Activated CD8-positive, alpha-beta memory T cell treated with anti-CD3 and anti-CD28 coated beads, Interleukin-2, amount 10 ng/mL, durations not matched to agents 7 days and 5 days (primary cell): ENCODE data around the gene CASP8. TPM values are rescaled to one million over a fixed set of nuclear protein-coding genes. Genes with fewer than 3 reads are reported as not detected.

ENCODE experiments used
- ATAC-seq: fragments of 150-1000 bp; cut with Tn5 transposase; one replicate; pipeline ENCODE4 v1.10.0; 2021; ENCODE audit warnings: moderate library complexity
- CTCF ChIA-PET: fragments of 350-600 bp; sonication (Branson Sonifier 250); formaldehyde crosslinking; loops from one replicate; lab custom pipeline; 2021; ENCODE audit warnings: antibody characterized with exemption; lab: Charles Lee
- DNase-seq: peaks from one replicate; pipeline ENCODE4 v3.0.0-alpha.2; 2020
- H3K27ac Mint-ChIP-seq: one replicate; pipeline ENCODE4 v1.8.0; 2021; ENCODE audit warnings: mild to moderate bottlenecking, mixed read lengths
- H3K27me3 Mint-ChIP-seq: one replicate; pipeline ENCODE4 v1.8.0; 2021; ENCODE audit warnings: mixed read lengths
- H3K36me3 Mint-ChIP-seq: one replicate; pipeline ENCODE4 v1.8.0; 2021; ENCODE audit warnings: mild to moderate bottlenecking, mixed read lengths
- H3K4me1 Mint-ChIP-seq: one replicate; pipeline ENCODE4 v1.8.0; 2021; ENCODE audit warnings: mixed read lengths
- H3K4me3 Mint-ChIP-seq: one replicate; pipeline ENCODE4 v1.8.0; 2021; ENCODE audit warnings: mild to moderate bottlenecking, moderate library complexity, mixed read lengths
- H3K9me3 Mint-ChIP-seq: one replicate; pipeline ENCODE4 v1.8.0; 2022; ENCODE audit warnings: low read depth, mixed read lengths
- total RNA-seq, 2 experiments: library from RNA; stranded (reverse); gene quantifications; one replicate each; pipeline ENCODE4 v1.2.3, GENCODE V29; 2021

Gene CASP8
- 10 to 100 TPM; 77.3 to 90.0 TPM for total RNA-seq

- ATAC-seq (peak; percentile 54), DNase-seq (peak; percentile 87)
- Mint-ChIP-seq H3K27me3 (no peaks in the 10 kb centered on the region), H3K27ac (peak within 1 kb of the TSS; percentile 98), H3K4me1 (peaks cover 70% of the 10 kb centered on the region), H3K4me3 (peak within 1 kb of the TSS; percentile 94), H3K9me3 (no peaks in the 10 kb centered on the region), H3K36me3 (peaks cover 36% of the 10 kb centered on the region)
- CTCF ChIA-PET: interaction anchor here (0.8 to 5.5 kb wide), 13 partner anchors 11 to 191 kb away, joined by 3 to 70 read pairs (median 6); partner anchors contain the start of genes CASP10, CFLAR, FLACC1 and STRADB
Measured at GRCh38 chr2:201260302-201260800, at the start of gene CASP8. Gene CASP8 (plus strand): TSS chr2:201260536. CDS start chr2:201266487, 5,951 bp downstream.

- no peaks in the 10 kb centered on the region for H3K9me3 Mint-ChIP-seq
- CTCF ChIA-PET: interaction anchor here (0.9 to 3.1 kb wide), 3 partner anchors 12 to 16 kb away, joined by 3 to 10 read pairs (median 3); no protein-coding TSS in a partner anchor
Measured at GRCh38 chr2:201215963-201216362, 44.4 kb upstream of the CASP8 start.

GRCh38 chr2:201216918-201217317 is 43.4 kb upstream of the CASP8 start:
- no peaks in the 10 kb centered on the region for H3K27me3 Mint-ChIP-seq
- H3K27ac Mint-ChIP-seq: no peak overlapping the region
- DNase-seq (no peak), ATAC-seq (no peak)
- CTCF ChIA-PET: no interaction called here
- no peak overlapping the region for H3K4me3 Mint-ChIP-seq
- no peaks in the 10 kb centered on the region for H3K9me3 Mint-ChIP-seq
- peaks cover 33% of the 10 kb centered on the region for H3K36me3 Mint-ChIP-seq
- peaks cover 15% of the 10 kb centered on the region for H3K4me1 Mint-ChIP-seq

More at GRCh38 chr2:201215963-201216362, 44.4 kb upstream of the CASP8 start:
- Mint-ChIP-seq H3K36me3 (peaks cover 36% of the 10 kb centered on the region), H3K27me3 (no peaks in the 10 kb centered on the region), H3K4me1 (peaks cover 15% of the 10 kb centered on the region), H3K4me3 (no peak overlapping the region), H3K27ac (no peak overlapping the region)
- DNase-seq (no peak), ATAC-seq (no peak)

- ATAC-seq (no peak), DNase-seq (no peak)
- peaks cover 34% of the 10 kb centered on the region for H3K36me3 Mint-ChIP-seq
- H3K9me3 Mint-ChIP-seq: no peaks in the 10 kb centered on the region
- H3K27me3 Mint-ChIP-seq: no peaks in the 10 kb centered on the region
- CTCF ChIA-PET: interaction anchor here (1.5 kb wide), 1 partner anchor 13 kb away, joined by 8 read pairs; no protein-coding TSS in a partner anchor
- H3K4me1 Mint-ChIP-seq: peaks cover 25% of the 10 kb centered on the region
- no peak overlapping the region for H3K27ac Mint-ChIP-seq
- H3K4me3 Mint-ChIP-seq: no peak overlapping the region
Measured at GRCh38 chr2:201218780-201219179, 41.6 kb upstream of the CASP8 start.

GRCh38 chr2:201219328-201220096 is 40.8 kb upstream of the CASP8 start:
- peaks cover 34% of the 10 kb centered on the region for H3K36me3 Mint-ChIP-seq
- CTCF ChIA-PET: interaction anchor here (0.6 kb wide), 2 partner anchors 28 to 408 kb away, joined by 3 read pairs; partner anchors contain the start of gene BZW1
- peaks cover 26% of the 10 kb centered on the region for H3K4me1 Mint-ChIP-seq

GRCh38 chr2:201220102-201220570 is 40.2 kb upstream of the CASP8 start:
- peaks cover 31% of the 10 kb centered on the region for H3K4me1 Mint-ChIP-seq
- peaks cover 33% of the 10 kb centered on the region for H3K36me3 Mint-ChIP-seq
- no peaks in the 10 kb centered on the region for H3K27me3 Mint-ChIP-seq
- no peak overlapping the region for H3K4me3 Mint-ChIP-seq
- CTCF ChIA-PET: interaction anchor here (0.8 kb wide), 1 partner anchor 44 kb away, joined by 3 read pairs; no protein-coding TSS in a partner anchor
- ATAC-seq (no peak), DNase-seq (no peak)
- no peaks in the 10 kb centered on the region for H3K9me3 Mint-ChIP-seq
- no peak overlapping the region for H3K27ac Mint-ChIP-seq

More at GRCh38 chr2:201219328-201220096, 40.8 kb upstream of the CASP8 start:
- ATAC-seq: no peak
- H3K4me3 Mint-ChIP-seq: no peak overlapping the region
- H3K9me3 Mint-ChIP-seq: no peaks in the 10 kb centered on the region
- no peak overlapping the region for H3K27ac Mint-ChIP-seq
- H3K27me3 Mint-ChIP-seq: no peaks in the 10 kb centered on the region
- no peak for DNase-seq

GRCh38 chr2:201223089-201224073 is 37.0 kb upstream of the CASP8 start:
- H3K27ac Mint-ChIP-seq: peak overlapping the region; percentile 68
- CTCF ChIA-PET: interaction anchor here (1.0 to 1.5 kb wide), 3 partner anchors 9 to 40 kb away, joined by 3 to 12 read pairs (median 7); partner anchors contain the start of gene CASP10
- DNase-seq (no peak), ATAC-seq (peak; percentile 33)
- H3K4me1 Mint-ChIP-seq: peaks cover 25% of the 10 kb centered on the region
- H3K4me3 Mint-ChIP-seq: peak overlapping the region; percentile 13
- H3K9me3 Mint-ChIP-seq: no peaks in the 10 kb centered on the region
- H3K27me3 Mint-ChIP-seq: no peaks in the 10 kb centered on the region
- H3K36me3 Mint-ChIP-seq: peaks cover 11% of the 10 kb centered on the region

GRCh38 chr2:201228271-201228911 is 31.9 kb upstream of the CASP8 start:
- peaks cover 46% of the 10 kb centered on the region for H3K4me1 Mint-ChIP-seq
- no peak overlapping the region for H3K4me3 Mint-ChIP-seq
- ATAC-seq: no peak
- no peak for DNase-seq
- no peaks in the 10 kb centered on the region for H3K27me3 Mint-ChIP-seq
- no peaks in the 10 kb centered on the region for H3K9me3 Mint-ChIP-seq
- peak overlapping the region; percentile 20 for H3K27ac Mint-ChIP-seq
- H3K36me3 Mint-ChIP-seq: no peaks in the 10 kb centered on the region
- CTCF ChIA-PET: interaction anchor here (0.9 to 4.2 kb wide), 4 partner anchors 13 to 159 kb away, joined by 3 to 26 read pairs (median 3); partner anchors contain the start of gene CASP10

GRCh38 chr2:201228912-201229290 is 31.4 kb upstream of the CASP8 start:
- Mint-ChIP-seq H3K9me3 (no peaks in the 10 kb centered on the region), H3K27me3 (no peaks in the 10 kb centered on the region), H3K4me3 (no peak overlapping the region), H3K4me1 (peaks cover 43% of the 10 kb centered on the region), H3K36me3 (peaks cover under 1% of the 10 kb centered on the region), H3K27ac (peak overlapping the region; percentile 20)
- DNase-seq (no peak), ATAC-seq (no peak)
- CTCF ChIA-PET: interaction anchor here (0.6 to 4.2 kb wide), 7 partner anchors 13 to 160 kb away, joined by 3 to 26 read pairs (median 3); partner anchors contain the start of gene CASP10

GRCh38 chr2:201231781-201232466 is 28.4 kb upstream of the CASP8 start:
- CTCF ChIA-PET: interaction anchor here (0.7 to 4.6 kb wide), 56 partner anchors 9 to 548 kb away, joined by 3 to 166 read pairs (median 6); partner anchors contain the start of genes ALS2, CASP10, CASP8 and CFLAR
- Mint-ChIP-seq H3K27ac (peak overlapping the region; percentile 86), H3K36me3 (peaks cover 19% of the 10 kb centered on the region), H3K4me1 (peaks cover 50% of the 10 kb centered on the region), H3K27me3 (no peaks in the 10 kb centered on the region), H3K4me3 (peak overlapping the region; percentile 96), H3K9me3 (no peaks in the 10 kb centered on the region)
- ATAC-seq: peak; percentile 58
- peak; percentile 96 for DNase-seq

- Mint-ChIP-seq H3K9me3 (no peaks in the 10 kb centered on the region), H3K27me3 (no peaks in the 10 kb centered on the region), H3K4me1 (peaks cover 53% of the 10 kb centered on the region), H3K27ac (peak overlapping the region; percentile 86), H3K36me3 (peaks cover 23% of the 10 kb centered on the region), H3K4me3 (peak overlapping the region; percentile 96)
- ATAC-seq (no peak), DNase-seq (no peak)
- CTCF ChIA-PET: interaction anchor here (0.7 to 4.6 kb wide), 57 partner anchors 9 to 548 kb away, joined by 3 to 166 read pairs (median 6); partner anchors contain the start of genes ALS2, CASP10, CASP8 and CFLAR
Measured at GRCh38 chr2:201232467-201232815, 27.9 kb upstream of the CASP8 start.
